Suprapubic skin (tissue), 4 donors: ENCODE results near the gene IQCK.

Experiments used
- CTCF ChIP-seq, 2 donors: fragments of 200-600 bp in 1 of 2; fragments of 450-650 bp in 1 of 2; sonication (generic) in 1 of 2; IDR thresholded peaks; one replicate each; pipeline ENCODE4 v1.5.1; 2016 to 2019; ENCODE audit warnings: antibody characterized with exemption in 2 of 2, mild to moderate bottlenecking in 1 of 2, moderate library complexity in 1 of 2
- EP300 ChIP-seq: sonication (generic); formaldehyde crosslinking; IDR thresholded peaks from one replicate; pipeline ENCODE4 v1.6.1; 2017; ENCODE audit warnings: antibody characterized with exemption
- POLR2A ChIP-seq, 2 donors: fragments of 450-650 bp; IDR thresholded peaks; one replicate each; pipeline ENCODE4 v1.6.1; 2017; ENCODE audit warnings: antibody characterized with exemption in 2 of 2, mild to moderate bottlenecking in 2 of 2, moderate library complexity in 2 of 2
- POLR2AphosphoS5 ChIP-seq, 3 donors: sonication (generic); formaldehyde crosslinking; IDR thresholded peaks; one replicate each; pipeline ENCODE4 v1.6.1; 2017; ENCODE audit warnings: antibody characterized with exemption in 3 of 3

DNA sequence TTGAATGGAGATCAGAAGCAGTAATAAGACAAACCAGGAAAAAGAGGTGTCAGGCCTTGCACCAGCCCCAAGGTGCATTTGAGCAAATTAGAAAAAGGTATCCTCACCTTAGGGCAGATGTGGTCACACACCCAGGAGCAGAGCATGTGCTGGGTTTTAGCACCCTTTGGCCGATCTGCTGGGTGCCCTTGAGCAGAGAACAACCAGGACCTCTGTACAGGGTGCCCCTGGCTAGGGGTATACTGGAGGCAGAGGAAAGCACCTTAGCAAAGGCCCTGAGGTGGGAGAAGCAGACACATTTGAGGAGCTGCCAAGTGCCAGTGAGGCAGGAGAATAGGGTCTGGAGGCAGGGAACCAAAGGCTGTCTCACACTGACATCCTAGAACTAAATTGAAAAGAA, 67.0 kb downstream of the IQCK start:
- TF ChIP-seq CTCF (IDR thresholded peaks at IDR 0.05) (no peak), POLR2AphosphoS5 (IDR thresholded peaks at IDR 0.05) (no peak), EP300 (no peak), POLR2A (IDR thresholded peaks at IDR 0.05) (no peak)
